SK-N-MC (cell line): Measurements from ENCODE around the gene ABCA8.

Experiments used
- DNase-seq: peaks from one replicate; pipeline ENCODE4 v3.0.0-alpha.2; 2011; ENCODE audit warnings: low read depth, low spot score
- H3K27ac ChIP-seq: fragments of 200-600 bp; sonication (generic); 2 replicates; pipeline ENCODE4 v1.5.1; 2016; ENCODE audit warnings: mixed run types
- H3K36me3 ChIP-seq: fragments of 200-600 bp; sonication (generic); 2 replicates; pipeline ENCODE4 v1.6.1; 2017; ENCODE audit warnings: antibody characterized with exemption, low read length, mixed read lengths; ENCODE audit not compliant: insufficient read depth
- H3K4me3 ChIP-seq: fragments of 200-600 bp; sonication (generic); 2 replicates; pipeline ENCODE4 v1.5.1; 2016
- H3K9ac ChIP-seq: fragments of 200-600 bp; sonication (generic); 2 replicates; pipeline ENCODE4 v1.8.0; 2017; ENCODE audit warnings: mixed run types, mixed read lengths; ENCODE audit not compliant: insufficient read length
- H3K9me3 ChIP-seq: fragments of 200-600 bp; sonication (generic); 2 replicates; pipeline ENCODE4 v1.6.1; 2017; ENCODE audit warnings: low read depth, mild to moderate bottlenecking, antibody characterized with exemption, low read length, moderate library complexity, mixed read lengths
- EZH2 ChIP-seq: fragments of 200-600 bp; sonication (generic); IDR thresholded peaks from one replicate; pipeline ENCODE4 v1.6.1; 2017; ENCODE audit warnings: antibody characterized with exemption
- FOXP2 ChIP-seq: optimal IDR thresholded peaks from 2 replicates; pipeline ENCODE3; 2011; ENCODE audit warnings: mild to moderate bottlenecking, moderate library complexity; ENCODE audit not compliant: insufficient read depth; ENCODE audit errors: extremely low read length, control extremely low read depth
- POLR2AphosphoS5 ChIP-seq: IDR thresholded peaks from 2 replicates; pipeline ENCODE4 v1.6.1; 2012; ENCODE audit warnings: mild to moderate bottlenecking, low read depth, low read length, borderline replicate concordance

ABCA8 gene

DNA sequence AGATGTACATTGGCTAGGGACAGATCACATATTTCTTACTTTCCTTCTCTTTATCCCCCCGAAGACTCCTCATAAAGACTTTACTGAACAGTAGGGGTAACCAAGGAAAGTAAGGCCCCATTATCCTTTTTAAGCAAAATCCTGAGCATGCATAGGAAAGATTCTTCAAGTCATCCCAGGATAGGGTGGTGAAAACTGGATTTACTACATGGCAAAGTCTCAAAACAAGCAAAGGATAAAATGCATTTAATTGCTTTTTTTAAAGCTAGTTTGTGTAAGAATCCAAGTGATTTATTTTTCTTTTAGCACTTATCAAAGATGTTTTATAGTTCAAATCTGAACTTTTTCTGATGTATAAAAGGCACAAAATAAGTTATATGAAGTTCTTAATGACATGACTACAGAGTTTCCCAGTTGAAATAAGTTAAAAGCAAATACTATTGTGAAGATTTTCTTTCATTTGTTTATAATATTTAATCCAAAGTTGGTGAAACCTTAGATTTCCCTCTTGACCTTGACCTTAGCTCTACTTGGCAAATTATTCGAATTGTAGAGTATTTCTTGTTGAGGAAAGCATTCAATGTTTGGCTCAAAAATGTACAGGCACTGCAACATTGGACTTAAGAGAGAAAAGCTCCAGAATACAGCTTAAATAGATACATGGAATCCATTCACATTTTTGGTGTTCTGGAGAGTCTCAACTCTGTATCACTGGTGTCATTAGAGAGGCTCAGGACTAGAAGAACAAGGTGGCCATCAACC lies 104.3 kb downstream of the ABCA8 start:
- no peak overlapping the region for H3K4me3 ChIP-seq
- no peak for DNase-seq
- H3K9me3 ChIP-seq, result no peaks in the 10 kb centered on the region
- TF ChIP-seq FOXP2, result no peak
- TF ChIP-seq EZH2, result no peak
- H3K27ac ChIP-seq, result no peak overlapping the region
- no peaks in the 10 kb centered on the region for H3K36me3 ChIP-seq
- no peak overlapping the region for H3K9ac ChIP-seq

DNA sequence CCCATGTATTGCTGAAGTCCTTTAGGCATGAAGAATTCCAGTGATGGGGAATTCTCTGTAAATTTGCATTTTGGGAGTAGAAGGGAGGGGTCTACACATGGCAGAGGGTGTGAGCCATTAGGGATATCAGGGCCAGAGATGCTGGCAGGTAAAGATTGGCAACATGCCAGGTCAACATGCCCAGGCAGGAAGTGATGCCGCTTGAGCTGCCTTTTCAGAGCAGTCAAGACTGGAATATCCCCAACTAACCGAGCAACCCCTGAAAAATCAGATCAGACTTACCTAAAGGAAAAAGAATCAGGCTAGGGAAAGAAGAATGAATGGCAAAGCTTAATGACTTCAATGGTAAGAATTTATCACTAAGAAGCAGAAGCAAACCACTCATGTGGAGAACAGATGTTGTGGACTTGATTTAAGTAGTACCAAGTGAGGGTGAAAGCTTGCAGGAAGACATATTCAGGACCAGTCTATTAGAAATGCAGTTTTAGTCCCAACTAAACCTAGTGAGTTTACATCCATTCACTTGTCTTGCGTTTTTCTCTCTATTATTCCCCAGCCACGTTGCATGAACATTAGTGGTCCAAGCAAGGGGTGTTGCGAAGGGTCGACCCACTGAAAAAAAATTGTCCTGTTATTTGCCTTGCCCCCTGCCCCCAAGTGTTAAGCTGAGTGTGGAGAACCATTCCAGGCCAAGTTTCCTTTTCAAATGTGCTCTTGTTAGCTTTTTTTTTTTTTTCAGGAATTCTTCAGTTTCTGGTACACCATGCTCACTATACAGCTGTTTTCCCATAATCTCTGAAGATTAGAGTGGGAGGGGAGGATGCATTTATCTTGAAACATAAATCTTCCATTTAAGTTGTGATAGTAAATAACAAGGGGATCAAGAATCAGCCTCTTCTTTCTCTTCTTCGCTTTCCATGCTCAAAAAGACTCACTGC lies 105.2 kb downstream of the ABCA8 start:
- DNase-seq, result no peak
- Histone ChIP-seq H3K9ac (no peak overlapping the region), H3K36me3 (no peaks in the 10 kb centered on the region), H3K4me3 (no peak overlapping the region), H3K9me3 (no peaks in the 10 kb centered on the region), H3K27ac (no peak overlapping the region)
- TF ChIP-seq POLR2AphosphoS5, result no peak
- no peak for TF ChIP-seq EZH2
- TF ChIP-seq FOXP2, result no peak

DNA sequence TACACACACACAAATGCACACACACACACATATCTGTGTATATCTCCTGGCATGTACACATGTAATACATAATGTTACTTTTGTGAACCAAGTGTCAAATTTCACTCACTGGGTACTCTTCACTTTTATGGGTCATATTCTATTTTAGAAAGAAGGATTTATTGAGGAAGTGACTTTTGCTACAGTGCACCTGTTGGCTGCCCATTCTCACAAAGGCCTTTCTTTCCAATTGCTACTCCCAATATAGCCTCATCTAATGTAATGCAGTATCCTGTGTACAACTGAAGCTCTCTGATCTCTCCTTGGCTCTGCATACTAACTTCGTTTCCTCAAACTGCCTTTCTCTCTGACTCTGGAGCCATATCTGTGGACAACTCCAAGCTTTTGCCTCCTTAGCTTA lies 107.5 kb downstream of the ABCA8 start:
- TF ChIP-seq POLR2AphosphoS5 (no peak), FOXP2 (no peak), EZH2 (no peak)
- Histone ChIP-seq H3K27ac (no peak overlapping the region), H3K9me3 (no peaks in the 10 kb centered on the region), H3K9ac (no peak overlapping the region), H3K36me3 (no peaks in the 10 kb centered on the region), H3K4me3 (no peak overlapping the region)
- no peak for DNase-seq

GRCh38 chr17:68843522-68843921 lies 111.7 kb downstream of the ABCA8 start:
- H3K36me3 ChIP-seq, result no peaks in the 10 kb centered on the region
- no peak for TF ChIP-seq FOXP2
- TF ChIP-seq EZH2, result no peak
- TF ChIP-seq POLR2AphosphoS5, result no peak
- no peak overlapping the region for H3K27ac ChIP-seq
- H3K9me3 ChIP-seq, result no peaks in the 10 kb centered on the region
- no peak for DNase-seq
- H3K4me3 ChIP-seq, result no peak overlapping the region
- H3K9ac ChIP-seq, result no peak overlapping the region

DNA sequence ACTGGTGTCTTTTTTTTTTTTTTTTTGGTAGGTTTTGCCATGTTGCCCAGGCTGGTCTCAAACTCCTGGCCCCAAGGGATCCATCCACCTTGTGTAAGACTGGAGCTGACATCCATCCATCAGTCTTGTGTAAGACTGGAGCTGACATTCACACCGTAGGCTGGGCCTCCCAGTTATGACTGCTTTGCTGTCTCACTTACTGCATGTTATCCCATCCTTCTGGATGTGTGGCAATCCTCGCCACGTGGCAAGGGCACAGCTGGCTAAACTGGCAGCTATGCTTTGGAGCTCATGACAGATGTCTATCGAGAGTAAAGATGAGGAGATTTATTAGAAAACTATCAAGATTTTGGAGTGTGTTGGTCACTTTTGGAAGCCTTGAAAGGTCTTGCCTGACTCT lies 115.1 kb downstream of the ABCA8 start:
- no peak overlapping the region for H3K4me3 ChIP-seq
- no peak overlapping the region for H3K9ac ChIP-seq
- no peaks in the 10 kb centered on the region for H3K36me3 ChIP-seq
- DNase-seq, result no peak
- no peak for TF ChIP-seq EZH2
- no peak for TF ChIP-seq POLR2AphosphoS5
- TF ChIP-seq FOXP2, result no peak
- H3K9me3 ChIP-seq, result no peaks in the 10 kb centered on the region
- no peak overlapping the region for H3K27ac ChIP-seq

- TF ChIP-seq POLR2AphosphoS5 (peak; percentile 51; the same call in 1 of the 2 replicates), EZH2 (no peak), FOXP2 (no peak)
- Histone ChIP-seq H3K9me3 (no peaks in the 10 kb centered on the region), H3K4me3 (peak overlapping the region; percentile 60), H3K27ac (peak overlapping the region; percentile 95), H3K9ac (no peak overlapping the region), H3K36me3 (no peaks in the 10 kb centered on the region)
- peak; percentile 89 for DNase-seq
These were observed 120.1 kb downstream of the ABCA8 start for GRCh38 chr17:68835071-68835470.

DNA sequence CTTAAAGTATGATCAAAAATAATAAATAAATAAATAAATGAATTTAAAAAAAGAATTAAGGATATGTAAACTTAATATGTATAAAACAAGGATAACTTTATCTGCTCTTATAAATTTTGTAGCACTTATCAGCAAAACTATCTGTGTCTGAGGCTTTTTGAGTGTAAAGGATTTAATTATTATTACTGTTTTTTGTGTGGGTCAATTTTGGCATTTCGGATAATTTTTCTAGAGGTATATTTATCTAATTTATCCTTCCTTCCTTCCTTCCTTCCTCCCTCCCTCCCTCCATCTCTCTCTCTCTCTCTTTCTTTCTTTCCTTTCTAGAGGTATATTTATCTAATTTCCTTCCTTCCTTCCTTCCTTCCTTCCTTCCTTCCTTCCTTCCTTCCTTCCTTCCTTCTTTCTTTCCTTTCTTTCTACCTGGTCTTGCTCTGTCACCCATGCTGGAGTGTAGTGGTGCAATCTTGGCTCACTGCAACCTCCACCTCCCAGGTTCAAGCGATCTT lies 120.8 kb downstream of the ABCA8 start:
- peak; percentile 77 for DNase-seq
- H3K4me3 ChIP-seq, result no peak overlapping the region
- H3K9me3 ChIP-seq, result no peaks in the 10 kb centered on the region
- H3K9ac ChIP-seq, result no peak overlapping the region
- peak overlapping the region; percentile 95 for H3K27ac ChIP-seq
- H3K36me3 ChIP-seq, result no peaks in the 10 kb centered on the region
- TF ChIP-seq POLR2AphosphoS5 (peak; percentile 56; the same call in 1 of the 2 replicates), EZH2 (no peak)

DNA sequence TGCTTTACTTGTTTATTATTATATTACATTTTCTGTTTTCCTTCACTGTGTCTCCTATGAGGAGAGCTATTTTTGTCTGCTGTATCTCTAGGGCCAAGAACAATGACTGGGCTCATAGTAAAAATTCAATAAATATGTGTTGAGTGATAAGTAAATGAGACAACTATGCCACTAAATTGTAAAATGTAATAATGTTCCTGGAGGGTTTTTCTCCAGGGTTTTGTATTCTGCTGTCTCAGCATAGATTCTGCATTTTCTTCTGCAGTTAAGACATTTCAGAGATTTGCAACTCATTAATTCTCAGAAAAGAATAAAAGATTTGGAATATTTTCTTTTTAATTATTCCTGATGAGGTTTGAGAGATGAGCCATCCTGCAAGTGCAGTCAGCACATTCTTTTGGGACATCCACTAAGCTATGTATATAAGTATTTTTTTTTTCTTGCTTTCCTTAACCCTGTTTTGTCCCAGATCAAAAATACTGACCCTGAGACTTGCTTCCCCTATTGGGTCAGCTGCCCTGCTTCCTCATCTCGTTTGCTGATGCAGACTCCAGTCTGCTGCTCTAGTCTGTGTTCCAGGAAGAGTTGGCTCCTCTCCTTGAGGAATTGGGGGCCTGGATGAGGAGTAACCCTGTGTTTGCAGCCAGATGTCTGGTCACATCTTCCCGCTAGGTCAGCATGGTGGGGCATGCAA lies 122.9 kb downstream of the ABCA8 start:
- no peak overlapping the region for H3K9ac ChIP-seq
- DNase-seq, result peak; percentile 70
- peak overlapping the region; percentile 91 for H3K27ac ChIP-seq
- no peaks in the 10 kb centered on the region for H3K9me3 ChIP-seq
- peak overlapping the region; percentile 54 for H3K4me3 ChIP-seq
- TF ChIP-seq FOXP2 (no peak), EZH2 (no peak), POLR2AphosphoS5 (peak; percentile 54; the same call in 1 of the 2 replicates)
- H3K36me3 ChIP-seq, result no peaks in the 10 kb centered on the region
